ENCODE measurements around the gene PCDHB1. TPM values are rescaled to one million over a fixed set of nuclear protein-coding genes. Genes with fewer than 3 reads are reported as not detected.

Gene PCDHB1, protein sequence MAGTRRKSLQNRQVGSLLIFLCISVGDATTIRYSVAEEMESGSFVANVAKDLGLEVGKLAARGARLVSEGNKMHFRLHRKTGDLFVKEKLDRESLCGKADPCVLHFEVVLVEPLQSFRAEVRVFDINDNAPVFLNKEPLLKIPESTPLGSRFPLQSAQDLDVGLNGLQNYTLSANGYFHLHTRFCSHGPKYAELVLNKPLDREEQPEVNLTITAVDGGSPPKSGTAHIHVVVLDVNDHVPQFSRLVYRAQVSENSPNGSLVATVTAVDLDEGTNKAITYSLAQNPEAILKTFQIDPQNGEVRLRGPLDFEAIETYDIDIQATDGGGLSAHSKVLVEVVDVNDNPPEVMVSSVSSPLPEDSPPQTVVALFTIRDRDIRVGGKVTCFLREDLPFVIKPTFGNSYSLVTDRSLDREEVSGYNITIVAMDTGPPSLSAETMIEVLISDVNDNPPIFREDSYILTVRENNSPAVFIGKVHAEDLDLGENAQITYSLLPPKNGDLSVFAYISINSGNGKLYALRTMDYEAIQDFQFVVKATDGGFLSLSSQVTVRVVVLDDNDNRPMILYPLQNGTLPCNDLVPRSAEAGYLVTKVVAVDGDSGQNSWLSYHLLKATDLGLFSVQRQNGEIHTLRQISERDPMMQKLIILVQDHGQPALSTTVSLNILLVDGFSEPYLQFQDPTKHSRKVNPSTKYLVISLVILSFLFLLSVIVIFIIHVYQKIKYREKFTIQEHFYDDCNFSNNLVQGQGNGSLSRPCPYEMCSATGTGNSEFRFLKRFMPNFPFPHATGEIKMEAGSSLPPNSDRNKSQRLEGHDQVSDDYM
- total RNA-seq (2014; rRNA removed; shearing (Covaris generic)), result 0.11 TPM in 1 of 2 replicates, not detected in the other

DNA sequence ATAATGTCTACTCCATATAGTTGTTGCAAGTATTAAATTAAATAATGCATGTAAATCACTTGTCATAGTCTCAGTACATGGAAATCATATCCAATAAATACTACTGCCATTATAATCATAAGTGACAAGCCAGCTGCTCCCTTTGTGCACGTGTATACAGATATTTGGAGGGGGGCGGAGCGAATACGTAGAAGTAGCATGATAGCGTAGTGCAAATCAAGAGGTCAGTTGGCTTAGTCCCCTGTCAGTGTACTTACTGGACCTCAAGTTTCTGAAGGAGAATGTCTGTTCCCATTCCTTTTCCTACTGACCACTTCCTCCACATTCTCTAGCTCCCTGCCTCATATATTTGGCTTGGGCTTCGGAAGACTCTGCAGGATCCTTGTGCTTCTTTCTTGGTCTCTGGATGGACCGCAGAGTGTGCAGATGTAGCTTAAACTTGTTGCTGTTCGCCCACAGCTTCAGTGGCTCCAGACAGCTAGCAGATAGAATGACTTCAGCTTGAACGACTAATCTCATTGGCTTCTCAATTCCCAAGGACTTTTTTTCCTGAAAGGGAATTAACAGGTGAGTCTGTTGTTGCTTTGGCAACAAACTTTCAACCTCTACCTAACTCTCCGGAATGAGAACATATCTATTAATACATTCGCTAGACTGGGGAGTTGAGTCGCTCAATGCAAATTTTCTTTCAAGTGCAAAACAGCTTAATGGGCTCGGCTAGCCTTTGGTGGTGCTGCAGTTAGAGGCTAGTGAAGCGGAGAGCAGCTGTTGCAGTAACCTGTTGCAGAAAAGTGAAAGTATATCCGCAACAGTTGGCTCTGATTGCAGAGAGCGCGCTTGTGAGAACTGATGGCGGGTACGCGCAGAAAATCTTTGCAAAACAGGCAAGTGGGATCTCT lies at the start of gene PCDHB1:
Gene PCDHB1, plus strand, starts transcription at position 753 of the 899 bp plus-strand sequence. Its CDS starts 97 bp downstream, at position 850.

DNA sequence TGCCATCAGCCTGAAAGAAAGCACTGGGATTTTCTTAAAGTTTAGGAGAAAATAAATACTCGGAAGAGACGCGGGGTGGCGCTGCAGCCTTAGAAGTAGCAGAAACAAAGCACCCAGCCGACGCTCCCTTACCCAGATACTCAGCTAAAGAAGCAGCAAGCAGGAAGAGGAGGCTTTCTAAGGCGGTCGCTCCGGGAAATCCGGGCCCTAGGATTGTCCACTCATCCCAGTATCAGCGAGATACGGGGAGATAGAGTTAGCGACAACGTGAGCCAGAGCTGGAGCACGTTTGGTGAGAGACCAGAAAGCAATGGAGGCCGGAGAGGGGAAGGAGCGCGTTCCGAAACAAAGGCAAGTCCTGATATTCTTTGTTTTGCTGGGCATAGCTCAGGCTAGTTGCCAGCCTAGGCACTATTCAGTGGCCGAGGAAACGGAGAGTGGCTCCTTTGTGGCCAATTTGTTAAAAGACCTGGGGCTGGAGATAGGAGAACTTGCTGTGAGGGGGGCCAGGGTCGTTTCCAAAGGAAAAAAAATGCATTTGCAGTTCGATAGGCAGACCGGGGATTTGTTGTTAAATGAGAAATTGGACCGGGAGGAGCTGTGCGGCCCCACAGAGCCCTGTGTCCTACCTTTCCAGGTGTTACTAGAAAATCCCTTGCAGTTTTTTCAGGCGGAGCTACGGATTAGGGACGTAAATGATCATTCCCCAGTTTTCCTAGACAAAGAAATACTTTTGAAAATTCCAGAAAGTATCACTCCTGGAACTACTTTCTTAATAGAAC lies 43.5 kb downstream of the PCDHB1 start, which contains the start of gene PCDHB2:
Gene PCDHB2, plus strand, starts transcription at position 135 of the 782 bp plus-strand sequence. Its CDS starts 176 bp downstream, at position 311.

DNA sequence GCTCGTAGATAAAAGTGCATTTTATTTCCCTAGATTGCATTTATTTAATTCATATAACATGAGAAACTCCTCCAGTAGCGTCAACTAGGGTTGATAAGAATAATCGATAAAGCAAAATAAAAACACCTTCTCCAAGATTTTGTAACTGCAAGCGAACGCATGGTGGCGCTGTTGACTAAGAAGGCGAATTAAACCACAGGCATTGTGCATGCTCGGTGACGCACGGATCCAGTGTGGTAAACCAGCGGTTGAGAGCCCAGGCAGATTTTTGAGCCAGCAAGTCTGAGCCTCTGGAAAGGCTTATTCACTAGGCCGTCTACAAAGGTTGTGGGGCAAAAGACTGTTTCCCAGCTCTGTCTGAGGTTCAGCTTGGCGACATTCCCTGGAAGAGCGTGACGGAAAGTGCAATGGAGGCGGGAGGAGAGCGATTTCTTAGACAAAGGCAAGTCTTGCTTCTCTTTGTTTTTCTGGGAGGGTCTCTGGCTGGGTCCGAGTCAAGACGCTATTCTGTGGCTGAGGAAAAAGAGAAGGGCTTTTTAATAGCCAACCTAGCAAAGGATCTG lies 49.1 kb downstream of the PCDHB1 start, which contains the start of gene PCDHB3:
Gene PCDHB3, plus strand, starts transcription at position 231 of the 563 bp plus-strand sequence. Its CDS starts 177 bp downstream, at position 408.

Other genes with a start within 250 kb of the PCDHB1 start
- 2.4 and 3.2 TPM in 2 replicates for gene PCDHA4, start 244.3 kb upstream of the PCDHB1 start, total RNA-seq (2014; rRNA removed; shearing (Covaris generic))
- gene PCDHA5, start 229.8 kb upstream of the PCDHB1 start, total RNA-seq (2014; rRNA removed; shearing (Covaris generic)), result 2.5 and 3.0 TPM in 2 replicates
- 11.5 TPM in 2 replicates for gene PCDHA6, start 223.4 kb upstream of the PCDHB1 start, total RNA-seq (2014; rRNA removed; shearing (Covaris generic))
- 3.0 and 4.4 TPM in 2 replicates for gene PCDHA7, start 217.1 kb upstream of the PCDHB1 start, total RNA-seq (2014; rRNA removed; shearing (Covaris generic))
- 0.37 and 0.53 TPM in 2 replicates for gene PCDHA8, start 210.2 kb upstream of the PCDHB1 start, total RNA-seq (2014; rRNA removed; shearing (Covaris generic))
- gene PCDHA9, start 203.0 kb upstream of the PCDHB1 start, total RNA-seq (2014; rRNA removed; shearing (Covaris generic)), result 1.8 and 2.2 TPM in 2 replicates
- 1.5 and 1.8 TPM in 2 replicates for gene PCDHA10, start 195.5 kb upstream of the PCDHB1 start, total RNA-seq (2014; rRNA removed; shearing (Covaris generic))
- gene PCDHA11, start 182.4 kb upstream of the PCDHB1 start, total RNA-seq (2014; rRNA removed; shearing (Covaris generic)), result 1.9 and 4.9 TPM in 2 replicates
- gene PCDHA12, start 176.1 kb upstream of the PCDHB1 start, total RNA-seq (2014; rRNA removed; shearing (Covaris generic)), result 2.8 and 3.7 TPM in 2 replicates
- gene PCDHA13, start 169.2 kb upstream of the PCDHB1 start, total RNA-seq (2014; rRNA removed; shearing (Covaris generic)), result 1.3 and 1.4 TPM in 2 replicates
- 1.5 and 2.3 TPM in 2 replicates for gene PCDHAC1, start 125.1 kb upstream of the PCDHB1 start, total RNA-seq (2014; rRNA removed; shearing (Covaris generic))
- gene PCDHAC2, start 84.9 kb upstream of the PCDHB1 start, total RNA-seq (2014; rRNA removed; shearing (Covaris generic)), result 3.9 and 5.3 TPM in 2 replicates
- 11.2 and 12.8 TPM in 2 replicates for gene PCDHB2, start 43.2 kb downstream of the PCDHB1 start, total RNA-seq (2014; rRNA removed; shearing (Covaris generic))
- gene PCDHB3, start 49.1 kb downstream of the PCDHB1 start, total RNA-seq (2014; rRNA removed; shearing (Covaris generic)), result 0.26 and 0.45 TPM in 2 replicates
- gene PCDHB4, start 70.4 kb downstream of the PCDHB1 start, total RNA-seq (2014; rRNA removed; shearing (Covaris generic)), result 0.66 and 1.7 TPM in 2 replicates
- 12.2 and 12.4 TPM in 2 replicates for gene PCDHB5, start 83.8 kb downstream of the PCDHB1 start, total RNA-seq (2014; rRNA removed; shearing (Covaris generic))
- gene PCDHB6, start 98.7 kb downstream of the PCDHB1 start, total RNA-seq (2014; rRNA removed; shearing (Covaris generic)), result 7.8 and 10.6 TPM in 2 replicates
- 5.7 and 6.7 TPM in 2 replicates for gene PCDHB7, start 121.3 kb downstream of the PCDHB1 start, total RNA-seq (2014; rRNA removed; shearing (Covaris generic))
- 6.5 and 6.6 TPM in 2 replicates for gene PCDHB8, start 126.4 kb downstream of the PCDHB1 start, total RNA-seq (2014; rRNA removed; shearing (Covaris generic))
- gene PCDHB16, start 131.0 kb downstream of the PCDHB1 start, total RNA-seq (2014; rRNA removed; shearing (Covaris generic)), result 7.7 and 7.9 TPM in 2 replicates
- gene PCDHB9, start 135.8 kb downstream of the PCDHB1 start, total RNA-seq (2014; rRNA removed; shearing (Covaris generic)), result 3.1 and 4.1 TPM in 2 replicates
- gene PCDHB10, start 141.0 kb downstream of the PCDHB1 start, total RNA-seq (2014; rRNA removed; shearing (Covaris generic)), result 2.3 and 3.0 TPM in 2 replicates
- gene PCDHB11, start 148.3 kb downstream of the PCDHB1 start, total RNA-seq (2014; rRNA removed; shearing (Covaris generic)), result 2.7 and 3.9 TPM in 2 replicates
- gene PCDHB12, start 157.3 kb downstream of the PCDHB1 start, total RNA-seq (2014; rRNA removed; shearing (Covaris generic)), result 2.3 and 2.7 TPM in 2 replicates
- 2.4 and 2.9 TPM in 2 replicates for gene PCDHB13, start 162.5 kb downstream of the PCDHB1 start, total RNA-seq (2014; rRNA removed; shearing (Covaris generic))
- gene PCDHB14, start 172.0 kb downstream of the PCDHB1 start, total RNA-seq (2014; rRNA removed; shearing (Covaris generic)), result 1.8 and 2.9 TPM in 2 replicates
- gene PCDHB15, start 194.0 kb downstream of the PCDHB1 start, total RNA-seq (2014; rRNA removed; shearing (Covaris generic)), result 2.1 and 2.7 TPM in 2 replicates

Measured in A375 (cell line).